Activated CD8-positive, alpha-beta T cell treated with anti-CD3 and anti-CD28 coated beads for 36 hours (primary cell): ENCODE results near the gene DIAPH1. TPM values are rescaled to one million over a fixed set of nuclear protein-coding genes. Genes with fewer than 3 reads are reported as not detected.

Experiments
- ATAC-seq: fragments of 200-7000 bp; cut with Tn5 transposase; one replicate; pipeline ENCODE4 v1.10.0; 2021; ENCODE audit warnings: mild to moderate bottlenecking, moderate library complexity
- CTCF ChIA-PET: fragments of 350-600 bp; sonication (Branson Sonifier 250); formaldehyde crosslinking; loops from one replicate; lab custom pipeline; 2021; ENCODE audit warnings: antibody characterized with exemption; lab: Charles Lee
- POLR2A ChIA-PET: fragments of 350-600 bp; sonication (Branson Sonifier 250); formaldehyde crosslinking; loops from one replicate; lab custom pipeline; 2021; ENCODE audit warnings: antibody characterized with exemption; lab: Charles Lee
- DNase-seq: peaks from one replicate; pipeline ENCODE4 v3.0.0-alpha.2; 2020
- H3K27ac Mint-ChIP-seq: one replicate; pipeline ENCODE4 v1.8.0; 2021; ENCODE audit warnings: mild to moderate bottlenecking, mixed read lengths
- H3K27me3 Mint-ChIP-seq: one replicate; pipeline ENCODE4 v1.8.0; 2021; ENCODE audit warnings: mixed read lengths
- H3K36me3 Mint-ChIP-seq: one replicate; pipeline ENCODE4 v1.8.0; 2021; ENCODE audit warnings: low read depth, mixed read lengths
- H3K4me1 Mint-ChIP-seq: one replicate; pipeline ENCODE4 v1.8.0; 2021; ENCODE audit warnings: low read depth, mixed read lengths
- H3K4me3 Mint-ChIP-seq: one replicate; pipeline ENCODE4 v1.8.0; 2021; ENCODE audit warnings: mild to moderate bottlenecking, moderate library complexity, mixed read lengths
- H3K9me3 Mint-ChIP-seq: one replicate; pipeline ENCODE4 v1.8.0; 2021; ENCODE audit warnings: mixed read lengths
- intact Hi-C: fragments of 100-400 bp; cut with micrococcal nuclease; formaldehyde crosslinking; loops from one replicate; pipeline ENCODE4 v1.10.0; 2022
- total RNA-seq, 2 experiments: library from RNA; stranded (reverse); gene quantifications; one replicate each; pipeline ENCODE4 v1.2.3, GENCODE V29; 2021
- TF ChIP-seq, protein P1 (sequence below): fragments of 200-600 bp; IDR thresholded peaks from one replicate; pipeline ENCODE4 v1.8.0; 2022; ENCODE audit warnings: antibody characterized with exemption, mild to moderate bottlenecking

Gene DIAPH1
- total RNA-seq, 2 experiments from 2014 or later: 209 to 218 TPM

DNA sequence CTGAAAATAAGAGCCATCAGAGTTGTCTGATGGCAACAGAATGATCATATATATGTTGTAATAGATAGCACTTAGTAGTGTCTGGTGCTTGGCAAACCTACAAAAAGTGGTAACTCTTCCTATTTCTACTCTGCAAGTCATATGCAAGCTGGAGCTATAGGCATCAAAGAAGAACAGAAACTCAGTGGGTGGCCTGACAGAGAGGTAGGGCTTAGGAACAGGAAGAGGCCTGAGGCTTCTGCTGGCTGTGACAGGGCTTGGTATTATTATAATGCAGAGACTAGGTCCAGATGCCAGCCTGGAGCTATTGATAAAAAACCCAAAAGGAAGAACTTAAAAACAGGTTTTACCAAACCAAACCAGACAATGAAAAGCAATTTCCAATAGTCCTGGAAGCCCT is 4.4 kb upstream of the DIAPH1 start:
- H3K36me3 Mint-ChIP-seq: peaks cover 60% of the 10 kb centered on the region
- ChIA-PET POLR2A (interaction anchor here (1.3 to 1.4 kb wide), 2 partner anchors 11 to 31 kb away, joined by 3 to 6 read pairs; no protein-coding TSS in a partner anchor), CTCF (interaction anchor here (0.9 to 13.6 kb wide), 11 partner anchors 9 to 337 kb away, joined by 3 to 297 read pairs (median 4); partner anchors contain the start of genes HDAC3 and RELL2)
- peak overlapping the region; percentile 73 for H3K27ac Mint-ChIP-seq
- DNase-seq (peak; percentile 54), ATAC-seq (peak; percentile 38)
- no peak overlapping the region for H3K4me3 Mint-ChIP-seq
- H3K4me1 Mint-ChIP-seq: peaks cover 25% of the 10 kb centered on the region
- H3K9me3 Mint-ChIP-seq: no peaks in the 10 kb centered on the region
- intact Hi-C loops: no loop called here
- TF ChIP-seq, protein P1, sequence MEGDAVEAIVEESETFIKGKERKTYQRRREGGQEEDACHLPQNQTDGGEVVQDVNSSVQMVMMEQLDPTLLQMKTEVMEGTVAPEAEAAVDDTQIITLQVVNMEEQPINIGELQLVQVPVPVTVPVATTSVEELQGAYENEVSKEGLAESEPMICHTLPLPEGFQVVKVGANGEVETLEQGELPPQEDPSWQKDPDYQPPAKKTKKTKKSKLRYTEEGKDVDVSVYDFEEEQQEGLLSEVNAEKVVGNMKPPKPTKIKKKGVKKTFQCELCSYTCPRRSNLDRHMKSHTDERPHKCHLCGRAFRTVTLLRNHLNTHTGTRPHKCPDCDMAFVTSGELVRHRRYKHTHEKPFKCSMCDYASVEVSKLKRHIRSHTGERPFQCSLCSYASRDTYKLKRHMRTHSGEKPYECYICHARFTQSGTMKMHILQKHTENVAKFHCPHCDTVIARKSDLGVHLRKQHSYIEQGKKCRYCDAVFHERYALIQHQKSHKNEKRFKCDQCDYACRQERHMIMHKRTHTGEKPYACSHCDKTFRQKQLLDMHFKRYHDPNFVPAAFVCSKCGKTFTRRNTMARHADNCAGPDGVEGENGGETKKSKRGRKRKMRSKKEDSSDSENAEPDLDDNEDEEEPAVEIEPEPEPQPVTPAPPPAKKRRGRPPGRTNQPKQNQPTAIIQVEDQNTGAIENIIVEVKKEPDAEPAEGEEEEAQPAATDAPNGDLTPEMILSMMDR: no peak
- H3K27me3 Mint-ChIP-seq: no peaks in the 10 kb centered on the region

DNA sequence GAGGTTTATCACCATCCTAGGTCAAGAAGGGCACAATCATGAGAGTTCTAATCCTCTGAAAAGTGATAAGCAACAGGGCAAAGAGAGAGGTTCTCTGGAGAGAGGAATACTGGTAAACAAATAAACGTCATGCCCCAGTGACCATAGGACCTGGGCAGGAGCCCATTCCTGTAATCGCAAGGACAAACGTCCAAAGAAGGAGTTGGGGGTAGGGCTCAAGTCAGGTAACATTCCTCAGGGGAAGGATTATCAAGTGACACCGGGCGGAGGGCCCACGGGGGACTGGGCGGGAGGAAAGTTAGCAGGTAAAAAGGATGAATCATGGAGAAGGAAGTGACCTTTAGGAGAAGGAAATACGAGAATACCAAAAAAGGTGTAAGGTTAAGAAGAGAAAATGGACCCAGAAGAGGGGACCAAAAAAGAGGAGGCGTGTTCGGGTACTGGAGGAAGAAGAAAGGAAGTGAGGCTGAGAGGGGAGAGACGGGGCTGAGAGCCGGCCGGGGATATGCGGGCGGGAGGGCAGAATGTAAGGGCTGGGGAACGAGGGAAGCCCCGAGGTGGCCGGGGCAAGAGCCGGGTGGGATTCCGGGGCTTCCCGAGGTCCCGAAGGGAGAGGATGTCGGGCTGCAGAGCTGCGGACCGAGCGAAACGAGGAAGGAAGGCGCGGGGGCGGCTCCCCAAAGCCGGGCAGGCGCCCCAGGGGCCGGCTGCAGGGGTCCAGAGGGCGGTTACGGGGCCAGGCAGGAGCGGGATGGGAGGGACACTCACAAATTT is 583 bp downstream of the DIAPH1 start:
- TF ChIP-seq, protein P1: no peak
- Mint-ChIP-seq H3K27ac (peak overlapping the region; percentile 96), H3K4me1 (peaks cover 54% of the 10 kb centered on the region), H3K4me3 (peak overlapping the region; percentile 99), H3K9me3 (no peaks in the 10 kb centered on the region), H3K36me3 (peaks cover 51% of the 10 kb centered on the region), H3K27me3 (no peaks in the 10 kb centered on the region)
- ATAC-seq (peak; percentile 42), DNase-seq (peak; percentile 68)
- ChIA-PET CTCF (interaction anchor here (0.8 to 13.6 kb wide), 21 partner anchors 13 to 351 kb away, joined by 3 to 297 read pairs (median 9); partner anchors contain the start of genes FCHSD1, HDAC3, RELL2 and RNF14), POLR2A (interaction anchor here (0.6 to 4.1 kb wide), 17 partner anchors 9 to 127 kb away, joined by 3 to 37 read pairs (median 5); partner anchors contain the start of genes HDAC3 and RELL2)
- intact Hi-C loops: loop anchor here (2.0 kb wide), 1 partner anchor 13 kb away; no protein-coding TSS in a partner anchor

DNA sequence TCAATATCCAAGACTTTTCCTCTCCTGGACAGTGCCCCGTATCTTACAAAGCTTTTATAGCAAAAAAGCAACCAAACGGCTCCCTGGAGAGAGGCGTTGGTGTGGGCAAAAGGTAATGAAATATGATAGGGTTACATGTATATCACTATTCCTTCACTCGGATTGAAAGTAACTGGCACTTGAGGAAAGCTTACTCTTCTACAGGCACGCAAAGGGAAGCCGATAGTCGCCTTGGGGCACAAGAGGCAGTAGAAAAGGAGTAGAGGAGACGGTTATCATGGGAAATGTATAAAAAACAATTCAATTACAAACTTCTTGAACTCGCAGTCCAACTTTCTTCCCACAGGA is 1.1 kb downstream of the DIAPH1 start:
- Mint-ChIP-seq H3K27ac (peak overlapping the region; percentile 96), H3K36me3 (peaks cover 51% of the 10 kb centered on the region), H3K4me3 (peak overlapping the region; percentile 99), H3K27me3 (no peaks in the 10 kb centered on the region), H3K4me1 (peaks cover 56% of the 10 kb centered on the region), H3K9me3 (no peaks in the 10 kb centered on the region)
- CTCF ChIA-PET: interaction anchor here (1.3 to 13.6 kb wide), 9 partner anchors 12 to 60 kb away, joined by 3 to 297 read pairs (median 14); partner anchors contain the start of genes HDAC3 and RELL2
- POLR2A ChIA-PET: interaction anchor here (0.8 to 4.1 kb wide), 7 partner anchors 9 to 25 kb away, joined by 3 to 37 read pairs (median 6); partner anchors contain the start of genes HDAC3 and RELL2
- DNase-seq: no peak
- TF ChIP-seq, protein P1: no peak
- intact Hi-C loops: loop anchor here (2.0 kb wide), 1 partner anchor 13 kb away; no protein-coding TSS in a partner anchor
- ATAC-seq: no peak

DNA sequence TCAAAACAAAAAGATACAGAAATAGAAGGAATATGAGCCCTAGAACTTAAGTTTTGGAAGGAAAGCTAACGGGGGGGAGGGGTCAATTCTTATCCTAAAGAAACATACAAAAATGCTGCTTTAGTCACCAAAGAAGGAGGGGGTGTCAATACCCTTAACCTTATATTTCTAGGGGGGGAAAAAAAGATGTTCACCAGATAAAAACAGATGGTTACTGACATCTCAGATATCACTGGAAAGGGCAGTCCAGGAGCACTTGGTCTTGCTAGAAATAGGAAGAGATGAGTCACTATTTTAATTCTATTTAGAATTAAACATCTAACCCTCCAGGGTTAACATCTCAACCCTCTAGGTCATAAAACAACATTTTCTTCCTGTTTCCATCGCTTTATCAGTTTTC is 1.7 kb downstream of the DIAPH1 start:
- ChIA-PET CTCF (interaction anchor here (1.2 to 13.6 kb wide), 11 partner anchors 12 to 396 kb away, joined by 3 to 297 read pairs (median 7); partner anchors contain the start of genes GNPDA1, HDAC3 and RELL2), POLR2A (interaction anchor here (0.7 to 4.1 kb wide), 10 partner anchors 9 to 101 kb away, joined by 3 to 37 read pairs (median 5); partner anchors contain the start of genes HDAC3 and RELL2)
- peaks cover 49% of the 10 kb centered on the region for H3K36me3 Mint-ChIP-seq
- no peak for ATAC-seq
- DNase-seq: no peak
- H3K27ac Mint-ChIP-seq: peak overlapping the region; percentile 96
- peaks cover 61% of the 10 kb centered on the region for H3K4me1 Mint-ChIP-seq
- intact Hi-C loops: no loop called here
- no peaks in the 10 kb centered on the region for H3K27me3 Mint-ChIP-seq
- TF ChIP-seq, protein P1: no peak
- peak overlapping the region; percentile 99 for H3K4me3 Mint-ChIP-seq
- H3K9me3 Mint-ChIP-seq: no peaks in the 10 kb centered on the region
